HG03039 (cell line): ENCODE data around the gene CEP20.
"Not testable (repeated sequence)": the region's sequence is repeated elsewhere in the genome, so short reads cannot be mapped to it uniquely, and the experiment has no call there.

Experiments
- ATAC-seq: cut with Tn5 transposase; IDR thresholded peaks from one replicate; pipeline ENCODE4 v1.9.1; 2021; ENCODE audit warnings: mild to moderate bottlenecking, moderate library complexity; ENCODE audit not compliant: unreplicated experiment

Gene CEP20

DNA sequence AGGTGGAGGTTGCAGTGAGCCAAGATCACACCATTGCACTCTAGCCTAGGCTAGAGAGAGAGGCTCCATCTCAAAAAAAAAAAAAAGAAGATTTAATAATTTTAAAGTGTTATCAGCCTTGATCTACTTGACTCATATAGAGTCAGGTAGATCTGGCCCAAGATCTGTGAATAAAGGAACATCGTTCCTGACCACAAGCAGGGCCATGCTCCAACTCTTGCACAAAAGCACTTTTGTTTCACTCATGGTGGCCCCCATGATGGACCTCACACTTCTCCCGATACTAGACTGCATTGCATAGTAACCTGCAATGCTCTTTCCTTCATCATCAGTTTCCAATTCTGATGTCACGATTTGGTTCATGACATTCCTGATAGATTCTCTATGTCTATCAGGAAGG is 26.4 kb downstream of the CEP20 start:
- ATAC-seq, result no peak

DNA sequence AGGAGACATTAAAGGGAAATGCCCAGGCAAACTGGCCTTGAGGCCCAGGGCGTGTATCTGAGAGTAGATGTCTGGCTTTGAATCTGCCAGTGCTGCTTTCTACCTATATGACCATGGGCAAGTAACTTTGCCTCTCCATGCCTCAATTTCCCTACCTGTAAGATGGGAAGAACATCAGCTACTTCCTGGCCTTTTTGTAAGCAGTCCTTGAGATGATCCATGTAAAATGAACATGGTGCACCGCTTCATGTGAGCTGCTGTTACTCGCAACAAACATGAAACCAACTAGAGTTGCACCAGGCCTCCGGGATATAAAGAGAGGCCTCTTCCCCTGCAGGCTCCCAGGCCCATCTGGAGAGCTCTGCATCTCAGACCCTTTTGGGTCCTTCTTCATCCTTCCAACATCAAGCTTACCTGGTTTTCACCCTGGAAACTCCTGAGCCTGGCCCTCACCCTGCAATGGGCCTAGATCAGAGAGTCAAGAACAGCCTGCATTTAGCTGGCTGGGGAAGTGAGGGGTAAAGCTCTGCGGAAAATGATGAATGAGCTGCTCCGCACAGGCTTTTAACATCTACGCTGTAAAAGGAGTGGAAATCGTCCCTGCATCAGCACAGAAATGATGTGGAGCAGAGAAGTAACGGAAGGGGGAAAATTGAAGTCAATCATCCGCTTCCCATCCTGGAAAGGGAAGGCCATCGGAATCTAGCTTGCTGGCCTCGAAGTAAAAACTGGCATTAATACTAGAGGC is 29.3 kb downstream of the CEP20 start:
- ATAC-seq, result no peak

DNA sequence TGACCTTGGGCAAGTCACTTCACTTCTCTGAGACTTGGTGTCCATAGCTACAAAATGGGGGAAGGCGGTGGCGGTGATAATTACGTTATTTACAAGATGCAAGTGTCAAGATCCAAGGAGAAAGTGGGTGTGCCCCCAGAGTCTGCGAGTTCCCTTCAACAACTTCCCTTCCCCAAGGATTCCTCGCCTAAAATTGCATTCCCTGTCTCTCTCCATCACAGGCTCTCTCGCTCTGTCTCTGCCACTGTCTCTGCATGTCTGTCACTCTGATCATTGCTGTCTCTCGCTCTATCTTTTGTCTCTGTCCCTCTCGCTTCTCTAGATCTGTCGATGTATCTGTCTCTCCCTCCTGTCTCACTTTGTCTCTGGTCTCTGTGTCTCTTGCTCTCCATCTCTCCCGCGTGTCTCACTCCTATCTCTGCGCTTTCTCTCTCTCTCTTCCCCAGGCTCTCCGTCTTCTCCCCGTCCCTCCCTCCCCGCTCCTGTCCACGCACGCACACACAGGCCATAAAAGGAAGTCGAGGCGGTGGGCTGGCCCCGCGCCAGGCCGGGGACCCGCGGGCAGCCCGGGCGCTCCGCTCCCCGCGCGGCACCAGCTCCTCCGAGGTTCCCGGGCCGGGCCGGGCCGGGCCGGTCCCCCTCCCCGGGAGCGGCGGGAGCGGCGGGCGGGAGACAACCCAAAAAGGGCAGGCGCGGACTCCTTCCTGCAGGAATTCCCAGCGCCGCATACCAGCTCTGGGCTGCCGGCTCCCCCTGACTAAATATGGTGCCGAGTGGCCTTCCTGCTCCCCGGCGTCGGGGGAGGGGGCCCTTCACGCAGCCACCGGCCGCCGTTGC is 30.5 kb downstream of the CEP20 start:
- ATAC-seq, result no peak

DNA sequence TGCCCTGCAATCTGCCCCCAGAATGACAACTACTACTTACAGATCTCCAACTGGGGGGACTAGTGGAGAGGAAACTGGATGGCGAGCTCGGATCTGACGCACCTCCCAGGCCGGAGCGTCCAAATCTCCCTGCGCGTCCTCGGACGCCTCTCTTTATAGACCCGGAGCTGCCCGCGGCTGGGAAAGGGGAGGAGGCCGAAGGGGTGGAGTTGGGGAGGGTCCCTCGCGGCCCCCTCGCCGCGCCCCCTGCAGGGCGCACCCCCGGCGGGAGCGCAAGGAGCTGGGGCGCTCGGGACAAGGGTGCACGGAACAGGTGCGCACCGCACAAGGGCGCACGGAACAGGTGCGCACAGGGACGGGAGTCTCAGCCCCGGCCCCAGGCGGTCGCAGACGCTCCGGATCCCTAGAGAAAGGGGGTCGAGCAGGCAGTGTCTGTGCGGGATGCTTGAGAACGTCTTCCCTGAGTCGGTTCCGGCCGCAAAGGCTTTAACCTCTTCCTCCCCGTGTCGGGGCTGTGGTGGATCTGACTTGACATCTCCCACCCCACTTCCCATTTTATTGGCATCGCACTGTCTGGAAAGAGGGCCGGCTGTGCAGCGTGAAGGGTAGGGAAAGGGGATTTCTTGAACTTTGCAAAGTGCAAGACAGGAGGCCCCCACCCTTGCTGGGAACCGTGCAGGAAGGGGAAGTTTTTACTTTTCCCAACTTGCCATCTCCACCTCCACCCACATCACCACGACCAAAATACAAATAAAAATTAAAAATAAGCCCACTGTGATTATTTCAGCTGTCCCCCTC is 31.3 kb downstream of the CEP20 start, which contains the start of gene MYH11:
Gene MYH11 (minus strand): TSS at position 128 of the 798 bp plus-strand sequence. CDS start 18,776 bp downstream, outside the sequence.
- no peak for ATAC-seq

DNA sequence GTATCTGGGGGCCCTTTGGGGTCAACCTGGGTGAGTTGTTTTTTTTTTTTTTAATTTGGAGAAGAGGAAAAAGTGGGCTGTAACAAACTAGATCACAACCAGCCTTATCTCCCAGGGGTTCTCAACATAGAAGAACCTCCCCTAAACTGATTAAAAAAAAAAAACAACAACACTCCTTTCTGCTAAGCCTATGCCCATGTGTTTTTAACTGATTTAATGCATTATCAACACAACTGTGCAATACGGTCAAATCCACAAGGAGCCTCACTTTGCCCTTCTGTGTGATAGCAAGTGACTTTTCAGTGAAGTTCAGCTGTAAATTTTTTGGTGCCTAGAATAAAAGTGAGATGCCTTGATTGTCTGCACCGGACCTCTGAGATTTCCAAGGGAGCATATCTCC is 32.2 kb downstream of the CEP20 start:
- no peak for ATAC-seq

DNA sequence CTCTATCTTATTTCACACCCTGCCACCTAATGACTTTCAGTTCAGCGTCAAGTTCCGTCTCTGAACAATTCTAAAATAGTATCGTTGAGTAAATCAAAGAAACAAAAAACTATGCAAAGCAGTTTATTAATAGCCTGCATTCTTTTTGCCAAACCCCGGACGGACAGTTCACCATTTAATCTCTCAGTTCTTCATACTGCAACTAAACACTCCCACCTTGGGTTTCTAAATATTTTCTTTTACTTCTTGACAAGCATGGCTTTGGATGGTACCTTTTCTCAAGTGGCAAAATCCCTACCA is 32.7 kb downstream of the CEP20 start:
- no peak for ATAC-seq

DNA sequence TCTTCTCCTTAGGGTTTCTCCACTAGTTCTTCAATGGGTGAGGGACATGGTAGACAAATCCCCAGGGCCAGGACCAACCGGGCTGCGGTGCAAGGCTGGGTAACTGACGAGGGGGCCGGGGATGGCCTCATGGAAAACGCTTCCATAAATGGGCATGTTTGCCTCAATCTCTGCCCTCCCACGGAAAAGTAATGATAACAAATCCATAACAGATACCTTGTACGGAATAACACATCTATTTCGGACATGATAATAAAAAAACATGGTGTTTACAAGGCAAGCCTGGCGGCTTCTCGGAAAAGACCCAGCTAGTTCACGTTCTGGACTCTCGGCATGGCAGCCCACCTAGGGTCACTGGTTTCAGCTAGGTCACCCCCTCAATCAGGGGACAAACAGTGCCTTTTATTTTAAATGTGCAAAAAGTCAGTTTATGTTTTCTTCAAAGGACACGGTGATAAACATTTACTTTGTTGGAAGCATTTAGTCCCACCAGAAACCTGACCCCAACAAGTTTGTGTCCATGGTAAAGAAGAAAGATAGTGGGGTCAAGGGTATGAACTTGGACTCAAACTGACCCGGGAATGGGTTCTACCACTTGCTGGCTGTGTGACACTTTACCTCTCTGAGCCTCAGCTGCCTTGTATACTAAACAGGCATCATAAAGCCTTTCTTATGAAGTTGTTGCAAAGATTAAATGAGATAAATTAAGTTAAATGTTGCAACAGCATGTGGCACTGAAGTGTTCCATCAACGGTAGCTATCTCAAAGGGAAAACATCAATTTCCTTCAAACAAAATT is 33.3 kb downstream of the CEP20 start:
- ATAC-seq, result no peak

DNA sequence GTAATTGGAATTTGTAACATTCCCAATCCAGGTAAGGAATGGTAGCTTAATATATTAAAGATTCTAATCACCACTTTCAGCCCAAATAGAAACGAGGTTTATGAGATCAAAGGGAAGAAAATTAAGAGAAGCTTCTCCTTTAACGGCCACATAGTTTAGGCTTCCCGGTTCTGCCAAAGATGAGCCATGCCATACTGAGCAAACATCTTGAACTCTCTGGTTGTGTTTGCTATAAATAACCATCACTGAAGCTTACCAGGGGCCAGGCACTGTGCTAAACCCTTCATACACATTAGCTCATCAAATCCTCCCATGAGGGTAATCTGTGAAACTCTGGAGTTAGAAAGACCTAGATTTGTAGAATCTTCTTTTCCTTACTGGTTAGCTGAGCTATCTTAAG is 34.3 kb downstream of the CEP20 start:
- ATAC-seq, result no peak

DNA sequence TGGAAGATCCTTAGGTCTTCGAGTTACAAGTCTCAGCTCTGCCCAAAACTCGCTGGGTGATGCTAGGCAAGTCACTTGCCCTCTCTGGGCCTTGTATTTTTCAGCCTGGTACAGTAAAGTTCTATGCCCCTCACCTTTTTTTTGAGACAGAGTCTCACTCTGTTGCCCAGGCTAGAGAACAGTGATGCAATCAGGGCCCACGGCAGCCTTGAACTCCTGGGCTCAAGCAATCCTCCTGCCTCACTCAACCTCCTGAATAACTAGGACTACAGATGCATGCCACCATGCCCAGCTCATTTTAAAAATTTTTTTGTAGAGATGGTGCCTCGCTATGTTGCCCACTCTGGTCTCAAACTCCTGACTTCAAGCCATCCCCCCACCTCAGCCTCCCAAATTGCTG is 35.4 kb downstream of the CEP20 start:
- ATAC-seq, result no peak

DNA sequence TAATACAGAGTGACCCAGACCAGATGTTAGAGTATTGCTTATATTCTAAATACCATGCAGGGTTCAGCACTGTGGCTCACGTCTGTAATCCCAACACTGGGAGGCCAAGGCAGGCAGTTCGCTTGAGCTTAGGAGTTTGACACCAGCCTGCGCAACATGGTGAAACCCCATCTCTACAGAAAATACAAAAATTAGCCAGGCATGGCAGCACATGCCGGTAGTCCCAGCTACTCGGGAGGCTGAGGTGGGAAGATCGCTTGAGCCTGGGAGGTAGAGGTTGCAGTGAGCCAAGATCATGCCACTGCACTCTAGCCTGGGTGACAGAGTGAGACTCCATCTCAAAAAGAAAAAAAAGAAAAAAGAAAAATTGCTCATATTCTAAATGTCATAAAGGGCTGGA is 37.8 kb downstream of the CEP20 start:
- ATAC-seq, result not testable (repeated sequence)

DNA sequence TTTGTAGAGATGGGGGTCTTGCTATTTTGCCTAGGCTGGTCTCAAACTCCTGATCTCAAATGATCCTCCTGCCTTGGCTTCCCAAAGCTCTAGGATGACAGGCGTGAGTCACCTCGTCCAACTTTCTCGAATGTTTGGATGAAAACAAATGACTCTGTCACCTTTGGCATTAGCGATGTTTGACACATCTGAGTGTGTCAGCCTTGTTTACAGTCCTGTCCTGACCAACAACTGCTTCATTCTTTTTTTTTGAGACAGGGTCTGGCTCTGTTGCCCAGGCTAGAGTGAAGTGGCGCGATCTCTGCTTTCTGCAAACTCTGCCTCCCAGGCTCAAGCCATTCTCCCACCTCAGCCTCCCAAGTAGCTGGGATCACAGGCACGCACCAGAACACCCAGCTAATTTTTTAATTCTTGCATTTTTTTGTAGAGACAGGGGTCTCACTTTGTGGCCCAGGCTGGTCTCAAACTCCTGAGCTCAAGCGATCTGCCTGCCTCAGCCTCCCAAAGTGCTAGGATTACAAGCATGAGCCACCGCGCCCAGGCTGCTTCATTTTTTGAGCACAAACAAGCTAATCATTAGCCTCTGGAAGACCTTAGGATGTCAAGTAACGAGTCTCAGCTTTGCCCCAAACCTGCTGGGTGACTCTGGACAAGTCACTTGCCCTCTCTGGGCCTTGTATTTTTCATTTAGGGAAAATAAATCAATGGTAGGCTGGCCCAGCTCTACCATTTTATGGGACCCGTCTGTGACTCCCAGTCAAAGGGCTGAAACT is 39.0 kb downstream of the CEP20 start:
- ATAC-seq, result no peak

DNA sequence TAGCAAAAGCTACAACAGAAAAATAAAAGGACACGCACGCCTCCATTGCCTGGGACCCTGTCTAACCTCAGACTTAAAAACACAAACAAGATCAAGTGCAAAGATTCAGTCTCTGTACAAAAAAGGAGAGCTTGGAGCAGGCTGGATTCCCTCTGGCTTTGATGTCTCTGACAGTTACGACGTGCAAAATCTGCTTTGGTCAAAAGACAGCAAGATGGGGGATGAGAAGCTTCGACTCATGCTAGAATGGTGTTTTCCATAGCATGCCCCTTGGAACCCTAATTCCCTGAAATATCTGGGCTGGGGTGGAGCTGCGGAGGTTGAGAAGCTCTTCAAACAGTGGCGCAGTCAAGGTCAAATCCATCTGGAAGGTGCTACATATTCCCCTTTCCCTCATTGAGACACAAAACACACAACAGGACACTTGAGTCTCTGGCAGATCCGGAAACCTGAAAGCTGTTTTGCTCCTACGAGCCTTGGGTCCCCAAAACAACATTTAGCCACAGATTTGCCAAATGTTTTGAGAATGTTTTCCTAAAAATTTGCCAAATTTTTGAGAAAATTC is 40.7 kb downstream of the CEP20 start:
- no peak for ATAC-seq

DNA sequence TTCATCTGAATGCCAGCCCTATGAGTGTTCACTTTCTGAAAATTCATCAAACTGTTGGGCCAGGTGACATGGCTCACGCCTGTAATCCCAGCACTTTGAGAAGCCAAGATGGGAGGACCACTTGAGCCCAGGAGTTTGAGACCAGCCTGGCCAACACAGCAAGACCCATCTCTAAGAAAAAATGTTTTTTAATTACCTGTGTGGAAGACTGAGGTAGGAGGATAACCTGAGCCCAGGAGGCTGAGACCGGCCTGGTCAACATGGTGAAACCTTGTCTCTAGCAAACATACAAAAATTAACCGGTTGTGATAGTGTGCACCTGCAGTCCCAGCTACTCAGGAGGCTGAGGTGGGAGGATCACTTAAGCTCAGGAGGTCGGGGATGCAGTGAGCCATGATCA is 41.9 kb downstream of the CEP20 start:
- no peak for ATAC-seq

DNA sequence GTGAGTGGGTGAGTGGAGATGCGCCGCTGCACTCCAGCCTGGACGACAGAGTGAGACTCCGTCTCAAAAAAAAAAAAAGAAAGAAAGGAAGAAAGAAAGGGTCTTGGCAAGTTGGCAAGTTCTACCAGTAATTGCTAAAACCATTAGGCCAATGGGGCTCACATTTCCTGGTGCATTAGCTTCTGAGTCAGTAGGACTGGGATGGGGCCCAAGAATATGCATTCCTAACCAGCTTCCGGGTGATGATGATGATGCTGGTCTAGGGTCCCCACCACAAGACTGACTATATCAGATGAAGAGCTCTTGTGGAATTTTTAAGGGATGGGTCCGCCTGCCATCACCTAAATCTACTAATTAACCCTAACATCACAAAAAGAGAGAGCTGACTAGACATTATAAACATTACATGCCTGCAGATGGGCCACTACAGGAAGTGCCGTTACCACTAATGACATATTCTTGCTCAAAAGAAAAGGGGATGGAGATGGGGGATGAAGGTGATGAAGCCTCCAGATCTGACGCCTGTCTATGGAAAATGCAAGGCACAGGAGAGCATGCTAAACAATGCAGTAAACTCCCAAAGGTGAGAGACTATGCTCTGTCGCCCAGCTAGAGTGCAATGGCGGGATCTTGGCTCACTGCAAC is 44.6 kb downstream of the CEP20 start:
- ATAC-seq, result no peak

DNA sequence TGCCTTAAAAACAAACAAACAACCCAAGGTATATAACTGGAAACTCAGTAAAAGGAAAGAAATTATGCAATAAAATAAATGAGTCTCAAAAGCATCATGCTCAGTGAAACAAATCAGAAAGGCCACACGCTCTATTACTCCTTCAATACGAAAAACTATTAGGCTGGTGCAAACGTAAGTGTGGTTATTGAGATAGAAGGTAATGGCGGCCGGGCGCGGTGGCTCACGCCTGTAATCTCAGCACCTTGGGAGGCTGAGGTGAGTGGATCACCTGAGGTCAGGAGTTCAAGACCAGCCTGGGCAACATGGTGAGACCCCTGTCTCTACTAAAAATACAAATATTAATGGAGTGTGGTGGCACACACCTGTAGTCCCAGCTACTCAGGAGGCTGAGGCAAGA is 49.2 kb downstream of the CEP20 start:
- not testable (repeated sequence) for ATAC-seq

DNA sequence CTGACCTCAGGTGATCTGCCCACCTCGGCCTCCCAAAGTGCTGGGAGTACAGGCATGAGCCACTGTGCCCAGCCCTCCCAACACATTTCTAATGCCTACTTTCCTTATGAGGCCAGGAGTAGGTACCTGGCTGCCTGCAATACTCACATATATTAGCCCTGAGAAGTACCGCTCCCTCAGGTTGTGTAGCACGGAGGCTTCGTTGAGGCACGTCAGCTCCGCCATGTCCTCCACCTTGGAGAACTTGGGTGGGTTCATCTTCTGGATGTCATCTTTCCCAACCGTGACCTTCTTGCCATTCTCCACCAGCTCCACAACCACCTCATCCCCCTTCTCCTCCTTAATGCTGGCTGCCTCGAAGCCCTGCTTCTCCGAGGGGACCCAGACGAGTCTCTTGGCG is 50.6 kb downstream of the CEP20 start:
- no peak for ATAC-seq

DNA sequence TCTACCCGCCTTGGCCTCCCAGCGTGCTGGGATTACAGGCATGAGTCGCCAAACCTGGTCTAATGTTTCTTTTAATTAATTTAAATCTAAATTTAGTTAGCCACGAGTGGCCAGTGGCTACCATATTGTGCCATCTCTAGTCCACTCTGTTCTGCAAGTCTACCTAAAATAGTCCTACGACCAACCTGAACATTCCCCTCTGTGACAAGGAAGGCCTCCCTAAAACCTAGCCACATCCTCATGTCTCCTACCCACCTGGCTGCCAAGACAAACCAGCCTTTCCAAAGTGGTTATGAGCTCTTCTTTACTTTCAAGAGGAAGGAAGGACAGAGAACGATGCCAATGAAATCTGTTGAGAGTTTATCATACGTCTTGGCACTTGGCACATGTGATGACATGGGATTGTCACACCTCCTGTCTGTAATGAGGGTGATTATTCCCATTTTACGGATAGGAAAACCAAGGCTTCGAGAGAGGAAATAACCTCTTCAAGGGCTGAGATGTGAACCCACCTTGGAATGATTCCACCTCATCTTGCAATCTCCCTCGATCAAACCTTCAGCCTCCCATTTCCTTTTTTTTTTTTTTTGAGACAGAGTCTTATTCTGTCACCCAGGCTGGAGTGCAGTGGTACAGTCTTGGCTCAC is 51.3 kb downstream of the CEP20 start:
- no peak for ATAC-seq

DNA sequence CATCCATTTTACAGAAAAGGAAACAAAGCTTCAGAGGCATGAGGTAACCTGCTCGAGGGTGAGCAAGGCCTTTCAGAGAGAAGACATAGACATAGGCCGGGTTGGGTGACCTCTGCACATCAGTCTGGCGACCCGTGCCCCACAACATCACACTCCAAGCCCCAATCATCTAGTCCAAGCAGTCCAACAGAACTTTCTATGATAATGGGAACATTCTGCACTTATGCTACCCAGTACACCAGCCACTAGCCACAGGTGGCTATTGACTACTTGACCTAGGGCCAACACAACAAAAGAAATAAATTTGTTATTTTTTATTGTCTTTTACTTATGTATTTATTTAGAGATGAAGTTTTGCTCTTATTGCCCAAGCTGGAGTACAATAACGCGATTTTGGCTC is 52.3 kb downstream of the CEP20 start:
- ATAC-seq, result no peak
